Trophoblast cell (in vitro differentiated cells and primary cell): ENCODE results near the gene AMPH.

Experiments used
- DNase-seq, 2 donors: peaks; one replicate each; pipeline ENCODE4 v3.0.0-alpha.2; 2016
- H2AFZ ChIP-seq: 2 replicates; pipeline ENCODE4 v1.6.1; 2013; ENCODE audit warnings: low read length, moderate library complexity, mild to moderate bottlenecking; ENCODE audit not compliant: insufficient read depth, poor library complexity
- H2AK5ac ChIP-seq: 2 replicates; pipeline ENCODE4 v1.6.1; 2013; ENCODE audit warnings: mild to moderate bottlenecking, low read length
- H2BK120ac ChIP-seq: 2 replicates; pipeline ENCODE4 v1.6.1; 2013; ENCODE audit warnings: low read length, mild to moderate bottlenecking, moderate library complexity; ENCODE audit not compliant: insufficient read depth, poor library complexity
- H2BK12ac ChIP-seq: 2 replicates; pipeline ENCODE4 v1.6.1; 2013; ENCODE audit warnings: mild to moderate bottlenecking, low read length, moderate library complexity
- H2BK5ac ChIP-seq: 2 replicates; pipeline ENCODE4 v1.6.1; 2013; ENCODE audit warnings: low read length, low read depth, moderate library complexity, mild to moderate bottlenecking; ENCODE audit not compliant: poor library complexity
- H3K14ac ChIP-seq: 2 replicates; pipeline ENCODE4 v1.6.1; 2013; ENCODE audit warnings: mild to moderate bottlenecking, low read length
- H3K18ac ChIP-seq: 2 replicates; pipeline ENCODE4 v1.6.1; 2013; ENCODE audit warnings: mild to moderate bottlenecking, low read length
- H3K23ac ChIP-seq: 2 replicates; pipeline ENCODE4 v1.6.1; 2013; ENCODE audit warnings: low read length
- H3K27ac ChIP-seq: 2 replicates; pipeline ENCODE4 v1.5.1; 2013; ENCODE audit warnings: low read depth, mild to moderate bottlenecking, inconsistent platforms, low read length, moderate library complexity
- H3K27me3 ChIP-seq: 2 replicates; pipeline ENCODE4 v1.6.1; 2013; ENCODE audit warnings: inconsistent platforms, mild to moderate bottlenecking, low read length, moderate library complexity; ENCODE audit not compliant: insufficient read depth
- H3K36me3 ChIP-seq, 2 experiments: 1 replicate in 1 of 2; 2 replicates in 1 of 2; pipeline ENCODE4 v1.6.1; 2013; ENCODE audit warnings: low read length in 2 of 2, mild to moderate bottlenecking in 2 of 2, moderate library complexity in 1 of 2; ENCODE audit not compliant: insufficient read depth in 2 of 2, control insufficient read depth in 1 of 2
- H3K4ac ChIP-seq: 2 replicates; pipeline ENCODE4 v1.6.1; 2013; ENCODE audit warnings: low read depth, mild to moderate bottlenecking, low read length, moderate library complexity
- H3K4me1 ChIP-seq, 2 experiments: 1 replicate in 1 of 2; 2 replicates in 1 of 2; pipeline ENCODE4 v1.6.1; 2013; ENCODE audit warnings: low read length in 2 of 2, mild to moderate bottlenecking in 2 of 2, moderate library complexity in 1 of 2; ENCODE audit not compliant: insufficient read depth in 2 of 2, control insufficient read depth in 1 of 2
- H3K4me2 ChIP-seq: 2 replicates; pipeline ENCODE4 v1.6.1; 2013; ENCODE audit warnings: inconsistent platforms, mild to moderate bottlenecking, low read length, moderate library complexity
- H3K4me3 ChIP-seq: 2 replicates; pipeline ENCODE4 v1.5.1; 2013; ENCODE audit warnings: mild to moderate bottlenecking, low read depth, low read length, inconsistent platforms
- H3K79me1 ChIP-seq: one replicate; pipeline ENCODE4 v1.6.1; 2013; ENCODE audit warnings: low read length
- H3K79me2 ChIP-seq: 2 replicates; pipeline ENCODE4 v1.6.1; 2013; ENCODE audit warnings: low read length, mild to moderate bottlenecking; ENCODE audit not compliant: control insufficient read depth, insufficient read depth, poor library complexity
- H3K9ac ChIP-seq: 2 replicates; pipeline ENCODE4 v1.6.1; 2013; ENCODE audit warnings: mild to moderate bottlenecking, low read length
- H3K9me3 ChIP-seq: 2 replicates; pipeline ENCODE4 v1.6.1; 2013; ENCODE audit warnings: low read depth, mild to moderate bottlenecking, control low read depth, inconsistent platforms, low read length; ENCODE audit not compliant: insufficient read depth
- H4K12ac ChIP-seq: 2 replicates; pipeline ENCODE4 v1.6.1; 2013; ENCODE audit warnings: low read depth, mild to moderate bottlenecking, low read length, moderate library complexity
- H4K8ac ChIP-seq: 2 replicates; pipeline ENCODE4 v1.6.1; 2013; ENCODE audit warnings: low read depth, mild to moderate bottlenecking, low read length, moderate library complexity
- H4K91ac ChIP-seq: one replicate; pipeline ENCODE4 v1.6.1; 2013; ENCODE audit warnings: low read depth, mild to moderate bottlenecking, low read length, moderate library complexity
- WGBS: extraction: QIAGEN DNeasy Blood & Tissue Kit; methylation state at CpG from one replicate; pipeline ENCODE4 v1.1.7; 2013; ENCODE audit warnings: missing lambda C conversion rate; ENCODE audit not compliant: insufficient read length, insufficient coverage; ENCODE audit errors: extremely low coverage; 5-methylcytosine and 5-hydroxymethylcytosine counted together

AMPH gene

GRCh38 chr7:38615665-38616064 is 15.5 kb downstream of the AMPH start:
- H3K27me3 ChIP-seq: no peaks in the 10 kb centered on the region
- H3K4me1 ChIP-seq: no peaks in the 10 kb centered on the region
- H3K23ac ChIP-seq: no peak overlapping the region
- H4K12ac ChIP-seq: no peak overlapping the region
- no peak overlapping the region for H3K9ac ChIP-seq
- H3K18ac ChIP-seq: no peak overlapping the region
- H3K36me3 ChIP-seq: no peaks in the 10 kb centered on the region
- H2BK12ac ChIP-seq: no peak overlapping the region
- no peak overlapping the region for H4K91ac ChIP-seq
- no peaks in the 10 kb centered on the region for H3K79me2 ChIP-seq
- no peak overlapping the region for H3K14ac ChIP-seq
- no peak overlapping the region for H2BK5ac ChIP-seq
- no peak overlapping the region for H3K4me2 ChIP-seq
- H2AFZ ChIP-seq: no peak overlapping the region
- H3K27ac ChIP-seq: no peak overlapping the region
- WGBS: no CpG with 5 or more reads among the region's 2 CpGs
- no peak overlapping the region for H3K4me3 ChIP-seq
- H4K8ac ChIP-seq: no peak overlapping the region
- no peak for DNase-seq
- no peak overlapping the region for H2BK120ac ChIP-seq
- H2AK5ac ChIP-seq: no peak overlapping the region
- H3K9me3 ChIP-seq: no peaks in the 10 kb centered on the region
- H3K79me1 ChIP-seq: no peaks in the 10 kb centered on the region
- H3K4ac ChIP-seq: no peak overlapping the region

DNA sequence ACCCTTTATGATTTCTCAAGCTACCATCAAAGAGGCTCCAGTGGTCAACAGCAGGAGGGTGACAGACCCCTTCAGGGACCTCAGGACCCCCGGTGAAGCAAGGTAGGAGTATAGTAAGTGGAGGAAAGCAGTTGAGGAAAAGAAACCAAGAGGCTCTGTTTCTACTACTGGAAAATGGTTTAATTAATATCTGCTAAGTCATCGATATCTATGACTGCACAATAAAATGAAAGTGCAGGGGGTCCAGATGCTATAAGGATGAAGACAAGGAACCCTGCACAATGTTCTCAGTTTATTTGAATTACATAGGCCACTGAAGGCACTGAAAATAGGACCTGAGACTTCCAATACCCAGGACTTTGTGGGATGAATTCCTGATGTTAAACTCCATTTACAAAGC is 23.7 kb downstream of the AMPH start:
- DNase-seq: no peak
- WGBS: no CpG with 5 or more reads among the region's 2 CpGs

DNA sequence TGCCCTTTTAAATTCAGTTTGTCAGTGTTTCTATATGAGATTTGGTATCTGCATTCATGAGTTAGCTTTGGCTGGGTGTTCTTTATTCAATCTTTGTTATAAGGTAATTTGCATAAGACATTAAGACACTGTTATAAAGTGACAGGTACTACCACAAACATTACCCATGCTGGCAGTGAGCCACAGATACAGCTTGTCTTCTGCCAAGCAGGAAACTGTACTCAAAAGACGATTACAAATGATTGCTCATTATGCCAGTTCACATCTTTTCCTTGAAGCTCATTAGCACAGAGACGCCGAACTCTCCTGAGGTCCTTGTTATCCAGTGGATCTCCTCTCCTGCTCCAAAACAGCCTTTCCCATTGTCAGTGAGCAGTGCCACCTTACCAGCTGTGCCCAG is 30.4 kb downstream of the AMPH start:
- Histone ChIP-seq H3K4me3 (no peak overlapping the region), H3K14ac (no peak overlapping the region), H3K23ac (no peak overlapping the region), H3K36me3 (no peaks in the 10 kb centered on the region), H3K79me1 (no peaks in the 10 kb centered on the region), H4K91ac (no peak overlapping the region), H3K27me3 (no peaks in the 10 kb centered on the region), H4K12ac (no peak overlapping the region), H2BK12ac (no peak overlapping the region), H3K4ac (no peak overlapping the region), H2BK120ac (no peak overlapping the region), H2AK5ac (no peak overlapping the region), H2BK5ac (no peak overlapping the region), H3K9me3 (no peaks in the 10 kb centered on the region), H3K79me2 (no peaks in the 10 kb centered on the region), H3K4me1 (no peaks in the 10 kb centered on the region), H3K4me2 (no peak overlapping the region), H4K8ac (no peak overlapping the region), H3K27ac (no peak overlapping the region), H3K18ac (no peak overlapping the region), H3K9ac (no peak overlapping the region), H2AFZ (no peak overlapping the region)
- no CpG with 5 or more reads among the region's 3 CpGs for WGBS
- DNase-seq: no peak

More for the DNA sequence above, 23.7 kb downstream of the AMPH start:
- Histone ChIP-seq H4K8ac (no peak overlapping the region), H3K14ac (no peak overlapping the region), H3K4ac (no peak overlapping the region), H3K4me3 (no peak overlapping the region), H2AK5ac (no peak overlapping the region), H3K18ac (no peak overlapping the region), H3K79me2 (no peaks in the 10 kb centered on the region), H4K12ac (no peak overlapping the region), H3K4me1 (no peaks in the 10 kb centered on the region), H3K23ac (no peak overlapping the region), H2AFZ (no peak overlapping the region), H3K9me3 (no peaks in the 10 kb centered on the region), H3K4me2 (no peak overlapping the region), H3K36me3 (no peaks in the 10 kb centered on the region), H2BK12ac (no peak overlapping the region), H4K91ac (no peak overlapping the region), H3K79me1 (no peaks in the 10 kb centered on the region), H3K27ac (no peak overlapping the region), H2BK5ac (no peak overlapping the region), H3K9ac (no peak overlapping the region), H2BK120ac (no peak overlapping the region), H3K27me3 (no peaks in the 10 kb centered on the region)

DNA sequence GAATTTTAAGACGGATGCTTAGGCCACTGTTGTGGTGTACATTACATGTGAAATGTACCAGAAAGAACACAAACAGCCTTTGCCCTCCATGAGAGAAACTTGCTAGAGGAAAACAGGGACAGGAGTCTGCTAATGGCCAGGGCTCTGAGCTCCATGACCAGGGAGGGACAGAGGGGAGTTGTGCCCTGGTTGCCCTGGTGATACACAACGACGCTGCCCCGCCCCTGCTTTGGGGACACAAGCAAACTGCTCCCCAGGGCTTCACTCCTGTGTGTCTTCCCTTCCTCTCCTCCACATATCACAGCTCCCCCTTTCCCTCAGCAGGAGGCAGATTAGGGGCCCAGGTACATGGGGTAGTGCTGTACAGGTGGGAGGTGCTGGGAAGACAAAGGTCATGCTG is 36.2 kb downstream of the AMPH start:
- no peak overlapping the region for H4K91ac ChIP-seq
- no peak overlapping the region for H3K23ac ChIP-seq
- no peak overlapping the region for H3K4ac ChIP-seq
- no peak for DNase-seq
- no peak overlapping the region for H3K27ac ChIP-seq
- H3K18ac ChIP-seq: no peak overlapping the region
- H2AFZ ChIP-seq: no peak overlapping the region
- no peak overlapping the region for H4K8ac ChIP-seq
- H3K9ac ChIP-seq: no peak overlapping the region
- no peaks in the 10 kb centered on the region for H3K36me3 ChIP-seq
- H2BK5ac ChIP-seq: no peak overlapping the region
- no peak overlapping the region for H4K12ac ChIP-seq
- no peaks in the 10 kb centered on the region for H3K4me1 ChIP-seq
- H3K27me3 ChIP-seq: no peaks in the 10 kb centered on the region
- no peak overlapping the region for H3K14ac ChIP-seq
- peaks cover 3% of the 10 kb centered on the region for H3K9me3 ChIP-seq
- no CpG with 5 or more reads among the region's 4 CpGs for WGBS
- no peak overlapping the region for H2AK5ac ChIP-seq
- no peak overlapping the region for H3K4me2 ChIP-seq
- H3K79me2 ChIP-seq: no peaks in the 10 kb centered on the region
- H2BK12ac ChIP-seq: no peak overlapping the region
- no peak overlapping the region for H2BK120ac ChIP-seq
- no peaks in the 10 kb centered on the region for H3K79me1 ChIP-seq
- H3K4me3 ChIP-seq: no peak overlapping the region
